Measurements from ENCODE around the gene BCKDHB. TPM values are rescaled to one million over a fixed set of nuclear protein-coding genes. Genes with fewer than 3 reads are reported as not detected.

BCKDHB gene
- total RNA-seq, 1 donor from 2014 or later = 15.0 TPM

DNA sequence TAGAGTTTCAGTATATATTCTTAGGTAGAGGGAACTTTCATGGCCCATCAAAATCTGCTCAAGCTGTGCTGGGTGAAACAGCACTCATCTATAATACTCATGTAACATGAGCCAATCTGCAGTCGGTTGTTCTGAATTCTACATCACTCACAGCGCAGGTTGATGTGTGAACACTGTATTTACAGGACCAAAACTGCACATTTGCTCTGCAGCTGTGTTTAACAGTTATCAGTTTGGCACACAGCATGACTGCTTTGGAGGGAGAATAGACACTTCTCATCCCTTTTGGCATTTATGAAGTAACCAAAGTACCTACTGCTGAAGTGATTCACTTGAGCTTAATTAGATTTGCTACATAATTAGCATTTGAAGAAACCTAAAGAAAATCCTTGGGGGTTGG, 225.1 kb downstream of the BCKDHB start:
- Histone ChIP-seq H3K27me3 (ENCODE audit: control insufficient read depth, insufficient read depth, low read length) (no peaks in the 10 kb centered on the region), H3K4me3 (ENCODE audit: low read depth, low read length) (no peak overlapping the region), H3K36me3 (ENCODE audit: control insufficient read depth, insufficient read depth, low read length) (no peaks in the 10 kb centered on the region)
- TF ChIP-seq, protein P1, sequence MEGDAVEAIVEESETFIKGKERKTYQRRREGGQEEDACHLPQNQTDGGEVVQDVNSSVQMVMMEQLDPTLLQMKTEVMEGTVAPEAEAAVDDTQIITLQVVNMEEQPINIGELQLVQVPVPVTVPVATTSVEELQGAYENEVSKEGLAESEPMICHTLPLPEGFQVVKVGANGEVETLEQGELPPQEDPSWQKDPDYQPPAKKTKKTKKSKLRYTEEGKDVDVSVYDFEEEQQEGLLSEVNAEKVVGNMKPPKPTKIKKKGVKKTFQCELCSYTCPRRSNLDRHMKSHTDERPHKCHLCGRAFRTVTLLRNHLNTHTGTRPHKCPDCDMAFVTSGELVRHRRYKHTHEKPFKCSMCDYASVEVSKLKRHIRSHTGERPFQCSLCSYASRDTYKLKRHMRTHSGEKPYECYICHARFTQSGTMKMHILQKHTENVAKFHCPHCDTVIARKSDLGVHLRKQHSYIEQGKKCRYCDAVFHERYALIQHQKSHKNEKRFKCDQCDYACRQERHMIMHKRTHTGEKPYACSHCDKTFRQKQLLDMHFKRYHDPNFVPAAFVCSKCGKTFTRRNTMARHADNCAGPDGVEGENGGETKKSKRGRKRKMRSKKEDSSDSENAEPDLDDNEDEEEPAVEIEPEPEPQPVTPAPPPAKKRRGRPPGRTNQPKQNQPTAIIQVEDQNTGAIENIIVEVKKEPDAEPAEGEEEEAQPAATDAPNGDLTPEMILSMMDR (IDR thresholded peaks at IDR 0.05; ENCODE audit: insufficient read depth, low read length, severe bottlenecking) = no peak
- FAIRE-seq = no peak
- no peak for DNase-seq (ENCODE audit: low read depth)

DNA sequence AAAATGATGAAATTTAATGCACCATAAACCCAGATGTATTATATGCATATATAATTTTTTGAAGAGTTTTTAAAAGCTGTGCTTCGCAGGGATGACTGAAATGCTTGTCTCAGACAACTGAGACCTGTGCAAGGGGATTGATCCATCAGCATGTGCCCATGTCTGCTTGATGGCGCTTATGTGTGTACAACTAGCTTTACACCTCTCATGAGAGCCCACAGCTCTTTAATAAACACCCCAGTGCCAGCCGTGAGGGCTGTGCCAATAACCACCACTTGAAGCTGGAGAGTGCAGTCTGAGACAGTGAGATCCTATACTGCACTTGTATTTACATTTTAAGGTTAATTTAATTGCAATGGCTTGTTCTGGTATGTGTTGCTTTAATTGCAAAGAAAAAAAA, 225.5 kb downstream of the BCKDHB start:
- DNase-seq (ENCODE audit: low read depth) (no peak), FAIRE-seq (no peak)
- TF ChIP-seq, protein P1 (IDR thresholded peaks at IDR 0.05; ENCODE audit: insufficient read depth, low read length, severe bottlenecking) = no peak
- no peaks in the 10 kb centered on the region for H3K27me3 ChIP-seq (ENCODE audit: control insufficient read depth, insufficient read depth, low read length)
- no peaks in the 10 kb centered on the region for H3K36me3 ChIP-seq (ENCODE audit: control insufficient read depth, insufficient read depth, low read length)
- no peak overlapping the region for H3K4me3 ChIP-seq (ENCODE audit: low read depth, low read length)

DNA sequence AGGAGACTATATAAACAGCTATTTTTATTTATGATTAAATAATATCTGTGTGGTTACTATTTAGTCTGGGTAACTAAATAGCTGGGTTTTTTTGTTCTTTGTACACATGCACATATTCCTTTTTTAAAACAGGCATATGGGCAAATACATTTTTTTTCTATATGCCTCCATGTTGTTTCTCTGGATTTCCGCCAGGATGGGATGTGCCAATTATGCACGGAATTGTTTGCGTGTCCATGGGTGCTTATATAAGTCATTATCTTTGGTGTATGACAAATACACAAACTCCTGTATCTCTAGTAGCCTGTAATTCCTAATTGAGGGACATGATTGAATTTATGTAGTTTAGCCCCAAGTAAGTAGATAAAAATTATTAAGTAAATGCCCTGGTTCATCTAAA, 226.9 kb downstream of the BCKDHB start:
- FAIRE-seq (no peak), DNase-seq (ENCODE audit: low read depth) (no peak)
- TF ChIP-seq, protein P1 (IDR thresholded peaks at IDR 0.05; ENCODE audit: insufficient read depth, low read length, severe bottlenecking) = no peak
- Histone ChIP-seq H3K27me3 (ENCODE audit: control insufficient read depth, insufficient read depth, low read length) (no peaks in the 10 kb centered on the region), H3K4me3 (ENCODE audit: low read depth, low read length) (no peak overlapping the region), H3K36me3 (ENCODE audit: control insufficient read depth, insufficient read depth, low read length) (no peaks in the 10 kb centered on the region)

DNA sequence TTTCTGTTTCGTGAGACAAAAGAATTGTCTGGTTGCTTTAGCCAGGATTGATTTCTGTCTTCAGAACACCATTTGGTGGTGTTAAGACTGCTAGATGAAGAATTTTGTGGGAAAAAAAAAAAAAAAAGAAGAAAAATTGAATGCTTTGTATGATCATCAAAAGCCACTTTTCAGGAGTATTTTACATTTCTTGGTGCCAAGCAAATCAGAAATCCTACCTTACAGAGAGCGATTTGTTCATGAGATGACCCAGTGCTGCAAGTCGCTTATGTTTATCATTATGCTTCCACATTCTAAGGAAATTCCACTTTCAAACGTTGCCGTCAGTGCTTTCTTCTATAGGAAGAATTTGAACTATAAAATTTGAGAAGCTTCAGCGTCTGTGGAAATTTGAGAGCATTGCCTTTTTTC, 228.7 kb downstream of the BCKDHB start:
- Histone ChIP-seq H3K4me3 (ENCODE audit: low read depth, low read length) (no peak overlapping the region), H3K27me3 (ENCODE audit: control insufficient read depth, insufficient read depth, low read length) (no peaks in the 10 kb centered on the region), H3K36me3 (ENCODE audit: control insufficient read depth, insufficient read depth, low read length) (no peaks in the 10 kb centered on the region)
- TF ChIP-seq, protein P1 (IDR thresholded peaks at IDR 0.05; ENCODE audit: insufficient read depth, low read length, severe bottlenecking) = no peak
- no peak for DNase-seq (ENCODE audit: low read depth)
- no peak for FAIRE-seq

DNA sequence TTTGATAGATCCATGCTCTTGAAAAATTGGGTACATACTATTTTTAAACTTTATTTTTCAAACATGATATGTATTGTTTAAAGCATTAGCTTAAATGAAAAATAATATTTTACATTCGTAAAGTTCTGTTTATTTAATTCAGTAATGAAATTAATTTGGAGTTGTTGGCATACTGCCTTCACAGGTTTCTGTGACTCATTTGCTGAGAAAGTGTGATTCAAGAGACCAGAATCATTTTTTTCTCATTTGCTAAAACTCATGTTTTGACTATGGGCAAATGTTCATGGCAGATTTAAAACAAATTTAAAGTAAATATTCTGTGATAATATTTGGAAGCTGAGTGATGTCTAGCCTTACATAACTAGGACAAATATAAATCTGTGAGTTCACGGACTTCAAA, 230.4 kb downstream of the BCKDHB start:
- no peak for FAIRE-seq
- TF ChIP-seq, protein P1 (IDR thresholded peaks at IDR 0.05; ENCODE audit: insufficient read depth, low read length, severe bottlenecking) = no peak
- no peaks in the 10 kb centered on the region for H3K27me3 ChIP-seq (ENCODE audit: control insufficient read depth, insufficient read depth, low read length)
- no peaks in the 10 kb centered on the region for H3K36me3 ChIP-seq (ENCODE audit: control insufficient read depth, insufficient read depth, low read length)
- H3K4me3 ChIP-seq (ENCODE audit: low read depth, low read length) = no peak overlapping the region
- DNase-seq (ENCODE audit: low read depth) = peak; percentile 63

DNA sequence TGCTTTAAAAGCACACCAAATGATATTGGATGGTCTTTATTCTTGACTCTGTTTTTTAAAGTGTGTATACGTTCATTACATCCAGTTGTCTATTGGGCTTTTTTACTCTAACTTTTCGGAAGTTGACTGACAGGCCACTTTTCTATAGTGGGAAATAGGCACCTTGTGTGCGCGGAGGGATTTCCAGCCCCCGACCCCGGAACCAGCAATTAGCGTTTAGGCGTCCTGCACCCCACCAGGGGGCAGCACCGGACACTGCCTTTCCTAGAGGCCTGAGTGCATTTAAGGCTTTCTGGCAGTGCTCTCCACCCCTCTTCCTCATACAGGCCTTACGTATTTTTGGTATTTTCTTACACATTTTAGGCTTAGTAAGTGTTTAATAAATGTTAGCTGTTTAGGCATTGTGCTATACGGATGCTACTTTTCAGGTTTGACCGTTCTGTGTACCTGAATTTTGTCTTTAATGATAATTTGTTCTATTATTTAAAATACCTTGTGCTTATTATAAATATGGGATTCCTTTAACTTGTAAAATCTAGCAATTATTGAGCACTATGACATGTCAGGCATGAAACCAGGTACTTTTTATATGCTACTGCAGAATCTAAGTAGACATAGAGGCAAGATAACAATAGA, 231.8 kb downstream of the BCKDHB start:
- DNase-seq (ENCODE audit: low read depth) (peak; percentile 29), FAIRE-seq (no peak)
- H3K4me3 ChIP-seq (ENCODE audit: low read depth, low read length) = no peak overlapping the region
- no peaks in the 10 kb centered on the region for H3K36me3 ChIP-seq (ENCODE audit: control insufficient read depth, insufficient read depth, low read length)
- TF ChIP-seq, protein P1 (IDR thresholded peaks at IDR 0.05; ENCODE audit: insufficient read depth, low read length, severe bottlenecking) = peak; percentile 81
- H3K27me3 ChIP-seq (ENCODE audit: control insufficient read depth, insufficient read depth, low read length) = no peaks in the 10 kb centered on the region

All from bronchial epithelial cell (primary cell).